Measurements from ENCODE around the gene MCTP1.
"Not testable (repeated sequence)": the region's sequence is repeated elsewhere in the genome, so short reads cannot be mapped to it uniquely, and the experiment has no call there.

Gene MCTP1

DNA sequence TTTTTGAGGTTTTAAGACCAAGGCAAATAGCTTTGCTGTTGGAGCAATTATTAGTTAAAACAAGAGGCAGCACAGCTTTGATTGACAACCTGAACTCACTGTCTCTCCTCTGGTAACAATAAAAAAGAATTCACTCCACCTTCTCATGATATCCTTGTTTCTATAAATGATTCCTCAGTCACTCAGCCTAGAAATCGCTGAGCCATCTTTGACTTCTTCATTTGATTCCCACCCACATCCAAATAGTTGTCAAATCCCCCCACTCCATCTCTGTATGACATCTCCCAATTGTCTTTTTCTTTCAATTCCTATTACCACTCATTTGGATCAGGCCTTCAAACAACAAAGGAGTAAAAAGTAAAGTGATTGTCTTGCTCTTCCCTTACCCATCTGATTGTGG lies 266.4 kb downstream of the MCTP1 start:
- Mint-ChIP-seq H3K9me3 (no peaks in the 10 kb centered on the region), H3K4me3 (no peak overlapping the region), H3K27ac (no peak overlapping the region), H3K36me3 (ENCODE audit: low read depth) (no peaks in the 10 kb centered on the region), H3K4me1 (ENCODE audit: low read depth) (peaks cover 5% of the 10 kb centered on the region), H3K27me3 (peaks cover 3% of the 10 kb centered on the region)
- DNase-seq, result no peak

DNA sequence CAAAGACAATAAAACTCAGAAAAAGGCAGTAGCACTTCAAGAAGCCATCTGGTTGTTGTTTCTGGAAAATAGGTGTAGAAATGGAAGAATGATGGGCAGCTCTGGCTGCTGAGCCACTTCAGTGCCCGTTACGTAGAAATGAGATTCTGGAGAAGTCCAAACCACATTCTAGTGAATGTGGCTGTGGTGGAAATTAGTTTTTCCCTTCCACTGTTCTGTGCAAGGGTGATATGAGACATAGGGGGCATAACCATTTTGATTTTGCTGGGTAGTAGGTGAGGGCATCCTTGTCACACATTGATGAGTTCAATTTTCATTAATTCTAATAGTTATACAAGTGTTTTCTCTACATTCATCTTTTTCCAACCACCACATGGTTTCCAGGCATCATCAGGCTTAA lies 275.1 kb downstream of the MCTP1 start:
- Mint-ChIP-seq H3K4me1 (ENCODE audit: low read depth) (no peaks in the 10 kb centered on the region), H3K27me3 (no peaks in the 10 kb centered on the region), H3K9me3 (no peaks in the 10 kb centered on the region), H3K27ac (no peak overlapping the region), H3K4me3 (no peak overlapping the region), H3K36me3 (ENCODE audit: low read depth) (no peaks in the 10 kb centered on the region)
- DNase-seq, result no peak

DNA sequence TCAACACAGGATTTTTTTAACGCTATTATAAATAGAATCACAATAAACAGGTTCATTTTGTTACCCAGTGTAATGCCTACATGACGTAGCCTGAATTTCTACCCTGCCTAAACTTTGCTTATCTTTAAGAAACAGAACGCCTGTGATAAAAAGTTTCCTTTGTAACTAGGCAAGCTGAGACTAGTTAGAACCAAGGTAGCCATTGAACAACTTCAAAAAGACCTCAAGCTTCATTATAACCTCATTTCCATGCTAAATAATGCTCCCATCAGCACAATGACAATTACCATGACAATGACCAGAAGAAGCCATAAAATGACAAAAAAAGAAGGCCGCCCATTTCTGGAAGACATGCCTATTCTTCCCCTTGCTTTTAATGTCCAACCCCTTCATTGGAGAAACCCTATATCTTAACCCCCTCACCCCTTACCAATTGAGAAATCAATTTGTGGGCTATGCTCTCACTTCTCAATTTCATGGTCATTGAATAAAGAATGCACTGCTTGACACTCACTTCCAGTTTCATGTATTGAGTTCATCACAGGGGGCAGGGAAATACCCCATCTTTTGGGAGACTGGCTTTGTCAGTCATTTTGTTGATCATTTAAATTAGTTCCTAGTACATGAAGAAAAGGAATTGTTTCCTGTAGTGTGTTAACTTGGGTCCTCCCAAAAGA lies 276.8 kb downstream of the MCTP1 start:
- H3K9me3 Mint-ChIP-seq, result peaks cover 9% of the 10 kb centered on the region
- no peaks in the 10 kb centered on the region for H3K27me3 Mint-ChIP-seq

DNA sequence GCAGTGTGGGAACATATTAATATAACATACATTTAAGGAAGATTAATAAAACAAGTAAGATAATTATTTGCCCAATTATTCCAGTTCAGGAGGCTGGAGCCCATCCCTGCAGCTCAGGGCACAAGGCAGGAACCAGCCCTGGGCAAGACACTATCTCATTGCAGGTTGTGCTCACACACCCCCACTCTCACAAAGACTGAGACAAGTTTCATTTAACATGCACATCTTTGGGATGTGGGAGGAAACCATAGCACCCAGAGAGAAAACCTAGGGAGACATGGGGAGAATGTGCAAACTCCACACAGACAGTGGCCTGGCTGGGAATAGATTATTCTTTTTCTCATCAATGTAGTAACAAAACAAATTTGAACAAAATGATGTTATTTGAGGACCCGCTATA lies 279.1 kb downstream of the MCTP1 start:
- no peaks in the 10 kb centered on the region for H3K27me3 Mint-ChIP-seq
- H3K9me3 Mint-ChIP-seq, result peaks cover 9% of the 10 kb centered on the region
- H3K4me3 Mint-ChIP-seq, result no peak overlapping the region
- no peaks in the 10 kb centered on the region for H3K36me3 Mint-ChIP-seq (ENCODE audit: low read depth)
- H3K4me1 Mint-ChIP-seq (ENCODE audit: low read depth), result no peaks in the 10 kb centered on the region
- no peak overlapping the region for H3K27ac Mint-ChIP-seq
- no peak for DNase-seq

More for the DNA sequence above, 276.8 kb downstream of the MCTP1 start:
- Mint-ChIP-seq H3K4me3 (no peak overlapping the region), H3K36me3 (ENCODE audit: low read depth) (no peaks in the 10 kb centered on the region), H3K27ac (no peak overlapping the region), H3K4me1 (ENCODE audit: low read depth) (no peaks in the 10 kb centered on the region)
- no peak for DNase-seq

DNA sequence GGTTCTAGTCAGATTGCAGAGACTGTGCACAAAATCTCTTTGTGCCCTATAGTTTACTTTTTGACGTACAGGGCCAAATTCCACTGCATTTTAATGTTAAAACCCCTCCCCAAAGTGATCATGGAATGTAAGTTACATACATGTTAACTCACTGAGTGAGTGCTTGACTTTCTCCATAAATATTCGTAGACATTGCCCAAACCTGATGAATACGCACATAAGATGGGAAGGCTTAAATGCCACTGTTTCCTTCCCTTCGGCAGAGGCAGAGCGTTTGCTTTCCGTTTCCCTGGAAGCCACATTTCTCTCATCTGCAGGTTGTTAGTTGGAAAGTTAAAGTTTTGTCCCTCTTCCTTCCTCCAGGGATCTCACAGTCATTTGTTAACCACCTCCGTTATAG lies 286.2 kb downstream of the MCTP1 start:
- no peaks in the 10 kb centered on the region for H3K27me3 Mint-ChIP-seq

DNA sequence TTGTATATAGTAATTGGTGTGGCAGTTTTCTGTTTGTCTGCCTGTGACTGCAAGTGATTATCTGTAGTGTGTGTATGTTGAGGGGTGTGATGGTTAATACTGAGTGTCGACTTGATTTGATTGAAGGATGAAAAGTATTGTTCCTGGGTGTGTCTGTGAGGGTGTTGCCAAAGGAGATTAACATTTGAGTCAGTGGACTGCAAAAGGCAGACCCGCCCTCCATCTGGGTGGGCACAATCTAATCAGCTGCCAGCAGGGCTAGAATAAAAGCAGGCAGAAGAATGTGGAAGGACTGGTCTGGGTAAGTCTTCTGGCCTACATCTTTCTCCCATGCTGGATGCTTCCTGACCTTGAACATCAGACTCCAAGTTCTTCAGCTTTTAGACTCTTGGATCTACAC lies 290.4 kb downstream of the MCTP1 start:
- H3K27ac Mint-ChIP-seq; H3K4me3 Mint-ChIP-seq; DNase-seq; H3K27me3 Mint-ChIP-seq; H3K4me1 Mint-ChIP-seq (ENCODE audit: low read depth); H3K36me3 Mint-ChIP-seq (ENCODE audit: low read depth); H3K9me3 Mint-ChIP-seq: not testable (repeated sequence)

More for the DNA sequence above, 286.2 kb downstream of the MCTP1 start:
- Mint-ChIP-seq H3K27ac (no peak overlapping the region), H3K36me3 (ENCODE audit: low read depth) (no peaks in the 10 kb centered on the region), H3K4me1 (ENCODE audit: low read depth) (no peaks in the 10 kb centered on the region), H3K9me3 (peaks cover under 1% of the 10 kb centered on the region), H3K4me3 (no peak overlapping the region)
- no peak for DNase-seq

DNA sequence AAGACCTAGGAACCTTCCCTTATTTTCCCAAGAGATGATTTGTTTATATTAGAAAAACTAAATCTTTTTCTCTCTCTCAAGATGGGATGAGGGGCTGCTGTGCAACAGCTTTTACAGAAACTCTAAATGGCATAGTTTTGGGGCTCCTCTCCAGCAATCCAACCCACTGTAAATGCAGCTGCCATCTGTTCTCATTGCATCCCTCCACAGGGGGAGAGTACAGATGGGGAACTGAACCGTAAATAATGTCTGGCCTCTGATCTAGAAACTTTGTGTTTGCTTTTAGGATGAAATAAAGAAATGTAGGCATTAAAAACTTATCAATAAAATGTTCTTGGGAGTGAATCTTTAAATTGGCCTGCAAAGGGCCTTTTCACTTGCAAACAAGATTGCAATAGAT lies 291.4 kb downstream of the MCTP1 start:
- DNase-seq, result no peak
- H3K9me3 Mint-ChIP-seq, result no peaks in the 10 kb centered on the region
- H3K4me3 Mint-ChIP-seq, result no peak overlapping the region
- H3K4me1 Mint-ChIP-seq (ENCODE audit: low read depth), result no peaks in the 10 kb centered on the region
- H3K27ac Mint-ChIP-seq, result no peak overlapping the region
- no peaks in the 10 kb centered on the region for H3K27me3 Mint-ChIP-seq
- no peaks in the 10 kb centered on the region for H3K36me3 Mint-ChIP-seq (ENCODE audit: low read depth)

DNA sequence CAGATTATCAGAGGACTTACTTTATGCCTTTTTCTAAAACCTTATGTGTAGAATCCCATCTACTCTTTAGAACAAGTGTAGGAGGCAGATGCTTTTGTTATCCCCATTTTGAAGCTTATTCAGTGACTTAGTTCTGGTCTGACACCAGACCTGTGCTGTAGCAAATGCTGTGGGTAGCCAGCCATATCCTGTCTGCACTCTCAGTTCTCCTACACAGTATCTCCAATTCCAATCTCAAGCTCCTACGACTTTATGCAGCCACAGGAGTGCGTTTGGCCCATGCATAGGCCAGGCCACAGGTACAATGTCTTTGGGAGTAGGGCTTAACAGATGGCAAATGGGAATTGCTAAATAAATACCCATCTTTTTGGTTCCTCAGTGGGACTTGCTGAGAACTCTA lies 292.6 kb downstream of the MCTP1 start:
- no peak for DNase-seq
- no peaks in the 10 kb centered on the region for H3K27me3 Mint-ChIP-seq
- no peak overlapping the region for H3K27ac Mint-ChIP-seq
- no peak overlapping the region for H3K4me3 Mint-ChIP-seq
- H3K9me3 Mint-ChIP-seq, result no peaks in the 10 kb centered on the region
- no peaks in the 10 kb centered on the region for H3K36me3 Mint-ChIP-seq (ENCODE audit: low read depth)
- H3K4me1 Mint-ChIP-seq (ENCODE audit: low read depth), result no peaks in the 10 kb centered on the region

DNA sequence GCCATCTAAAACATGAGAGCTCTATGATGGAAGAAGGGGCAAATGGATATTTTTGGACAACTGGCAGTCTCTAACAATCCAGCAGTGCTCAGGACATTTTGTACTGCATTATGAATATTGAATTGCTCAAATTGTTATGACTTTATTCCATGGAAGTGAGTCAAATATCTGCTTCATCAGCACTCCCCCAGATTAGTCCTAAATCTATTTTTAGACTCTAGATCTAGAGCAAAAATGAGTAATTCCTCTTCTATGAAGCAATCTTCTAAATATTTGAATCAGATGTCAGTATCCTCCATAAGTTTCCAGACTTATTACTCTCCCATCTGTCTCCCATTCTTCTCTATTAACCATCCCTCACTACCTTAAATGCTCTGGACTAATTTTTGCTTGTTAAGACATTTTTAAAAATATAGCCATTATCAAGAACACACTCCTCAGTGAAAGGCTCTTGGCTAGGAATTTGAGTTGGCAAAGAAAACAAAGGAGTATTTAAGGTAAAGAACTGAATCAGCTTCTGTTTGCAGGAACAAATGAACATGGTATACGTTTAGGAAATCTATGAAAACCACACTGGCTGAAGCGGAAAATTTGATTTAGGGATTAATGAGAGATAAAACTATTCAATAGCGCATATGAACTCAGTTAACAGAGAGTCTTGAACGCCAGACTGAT lies 300.9 kb downstream of the MCTP1 start:
- Mint-ChIP-seq H3K27ac (no peak overlapping the region), H3K36me3 (ENCODE audit: low read depth) (no peaks in the 10 kb centered on the region), H3K4me1 (ENCODE audit: low read depth) (peaks cover 9% of the 10 kb centered on the region), H3K9me3 (no peaks in the 10 kb centered on the region), H3K27me3 (no peaks in the 10 kb centered on the region), H3K4me3 (no peak overlapping the region)
- no peak for DNase-seq

DNA sequence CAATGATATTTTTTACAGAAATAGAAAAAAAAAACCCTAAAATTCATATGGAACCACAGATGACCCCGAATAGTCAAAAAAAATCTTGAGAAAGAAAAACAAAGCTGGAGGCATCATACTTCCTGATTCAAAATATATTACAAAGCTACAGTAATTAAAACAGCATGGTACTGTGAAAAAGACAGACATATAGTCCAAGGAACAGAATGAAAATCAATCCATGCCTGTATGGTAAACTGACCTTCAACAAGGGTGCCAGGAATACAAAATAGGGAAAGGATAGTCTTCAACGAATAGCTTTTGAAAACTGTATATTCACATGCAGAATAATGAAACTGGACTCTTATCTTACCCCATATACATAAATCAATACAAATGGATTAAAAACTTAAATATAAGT lies 307.5 kb downstream of the MCTP1 start:
- Mint-ChIP-seq H3K4me3 (no peak overlapping the region), H3K27ac (no peak overlapping the region), H3K36me3 (ENCODE audit: low read depth) (no peaks in the 10 kb centered on the region), H3K27me3 (no peaks in the 10 kb centered on the region), H3K9me3 (peaks cover 12% of the 10 kb centered on the region), H3K4me1 (ENCODE audit: low read depth) (no peaks in the 10 kb centered on the region)
- DNase-seq, result no peak

DNA sequence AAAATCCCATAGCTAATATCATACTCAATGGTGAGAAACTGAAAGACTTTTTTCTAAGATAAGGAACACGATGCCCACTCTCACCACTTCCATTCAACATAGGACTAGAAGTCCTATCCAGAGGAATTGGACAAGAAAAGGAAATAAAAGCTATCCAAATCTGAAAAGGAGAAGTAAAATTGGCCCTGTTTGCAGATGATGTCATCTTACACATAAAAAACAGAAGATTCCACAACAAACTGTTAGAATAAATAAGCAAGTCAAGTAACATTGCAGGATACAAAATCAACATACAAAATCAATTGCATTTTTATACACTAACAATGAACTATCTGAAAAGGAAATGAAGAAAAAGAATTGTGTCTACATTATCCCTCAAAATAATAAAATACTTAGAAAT lies 308.0 kb downstream of the MCTP1 start:
- DNase-seq, result no peak
- Mint-ChIP-seq H3K27ac (no peak overlapping the region), H3K4me1 (ENCODE audit: low read depth) (no peaks in the 10 kb centered on the region), H3K4me3 (no peak overlapping the region), H3K27me3 (no peaks in the 10 kb centered on the region), H3K36me3 (ENCODE audit: low read depth) (no peaks in the 10 kb centered on the region), H3K9me3 (peaks cover 12% of the 10 kb centered on the region)

DNA sequence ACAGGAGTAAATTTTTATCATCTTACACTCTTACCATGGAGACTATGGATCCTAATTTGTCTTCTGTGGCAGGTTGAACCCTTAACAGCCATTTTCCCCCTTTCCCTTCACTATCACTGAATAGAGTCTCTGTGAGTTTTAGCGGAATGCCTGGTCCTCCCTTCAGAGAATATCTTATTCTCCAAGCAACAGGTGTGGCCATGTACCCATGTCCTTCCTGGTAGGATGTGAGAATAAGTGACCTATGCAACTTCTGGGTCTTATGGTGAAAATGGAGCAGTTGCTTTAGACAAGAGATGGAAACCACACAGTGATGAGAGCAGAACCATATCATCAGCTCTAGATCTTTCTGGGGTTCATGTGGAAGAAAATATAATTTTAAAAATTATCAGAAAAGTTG lies 312.6 kb downstream of the MCTP1 start:
- no peak for DNase-seq
- H3K4me3 Mint-ChIP-seq, result no peak overlapping the region
- H3K4me1 Mint-ChIP-seq (ENCODE audit: low read depth), result no peaks in the 10 kb centered on the region
- no peak overlapping the region for H3K27ac Mint-ChIP-seq
- H3K9me3 Mint-ChIP-seq, result peaks cover 6% of the 10 kb centered on the region
- H3K36me3 Mint-ChIP-seq (ENCODE audit: low read depth), result no peaks in the 10 kb centered on the region
- no peaks in the 10 kb centered on the region for H3K27me3 Mint-ChIP-seq

DNA sequence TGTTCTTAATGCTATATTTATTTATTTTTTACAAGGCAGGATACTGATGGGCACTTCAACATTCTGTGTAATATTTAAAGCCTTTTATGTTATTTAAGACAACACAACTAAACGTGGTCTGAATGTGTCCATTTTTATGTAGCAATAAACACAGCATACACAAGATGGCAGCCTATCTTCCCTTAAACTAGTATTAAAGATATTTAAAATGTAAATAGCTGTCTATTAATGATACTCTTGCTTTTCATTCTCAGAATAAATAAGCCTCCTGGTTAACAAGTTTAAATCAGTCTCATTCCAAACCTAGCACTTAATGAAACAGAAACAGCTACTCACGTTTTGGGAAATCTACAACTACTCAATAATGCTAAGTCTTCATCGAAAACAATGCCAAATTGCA lies 315.7 kb downstream of the MCTP1 start:
- H3K4me3 Mint-ChIP-seq, result no peak overlapping the region
- no peak overlapping the region for H3K27ac Mint-ChIP-seq
- no peaks in the 10 kb centered on the region for H3K9me3 Mint-ChIP-seq
- no peak for DNase-seq
- H3K27me3 Mint-ChIP-seq, result no peaks in the 10 kb centered on the region
- no peaks in the 10 kb centered on the region for H3K4me1 Mint-ChIP-seq (ENCODE audit: low read depth)
- H3K36me3 Mint-ChIP-seq (ENCODE audit: low read depth), result no peaks in the 10 kb centered on the region

DNA sequence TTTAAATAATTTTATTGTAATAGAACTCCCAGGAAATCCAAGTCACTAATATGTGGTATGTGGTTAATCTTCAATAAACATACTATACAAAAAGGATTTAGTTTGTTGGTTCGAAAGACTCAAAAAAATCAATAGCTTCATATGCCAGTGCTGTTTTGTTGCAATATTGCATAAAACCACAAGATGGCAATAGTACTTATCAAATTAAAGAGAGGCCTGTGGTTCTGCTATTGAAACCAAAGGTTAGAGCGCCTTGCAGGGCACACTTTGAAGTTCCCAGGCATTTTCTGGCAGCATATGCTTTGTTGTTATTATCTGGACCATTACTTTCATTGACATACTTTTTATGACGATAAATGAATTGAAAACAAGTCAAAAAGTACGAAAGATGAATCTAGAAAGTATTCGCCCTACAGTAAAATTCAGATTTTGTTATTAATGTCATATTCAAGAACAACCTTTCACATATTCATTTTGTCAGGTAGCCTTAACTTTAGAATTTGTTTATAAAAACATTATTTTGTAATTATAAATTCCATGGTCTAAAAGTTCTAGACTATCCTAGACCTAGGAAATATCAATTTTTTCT lies 316.3 kb downstream of the MCTP1 start:
- Mint-ChIP-seq H3K4me3 (no peak overlapping the region), H3K9me3 (no peaks in the 10 kb centered on the region), H3K27ac (no peak overlapping the region), H3K4me1 (ENCODE audit: low read depth) (no peaks in the 10 kb centered on the region), H3K27me3 (no peaks in the 10 kb centered on the region), H3K36me3 (ENCODE audit: low read depth) (no peaks in the 10 kb centered on the region)
- DNase-seq, result no peak

DNA sequence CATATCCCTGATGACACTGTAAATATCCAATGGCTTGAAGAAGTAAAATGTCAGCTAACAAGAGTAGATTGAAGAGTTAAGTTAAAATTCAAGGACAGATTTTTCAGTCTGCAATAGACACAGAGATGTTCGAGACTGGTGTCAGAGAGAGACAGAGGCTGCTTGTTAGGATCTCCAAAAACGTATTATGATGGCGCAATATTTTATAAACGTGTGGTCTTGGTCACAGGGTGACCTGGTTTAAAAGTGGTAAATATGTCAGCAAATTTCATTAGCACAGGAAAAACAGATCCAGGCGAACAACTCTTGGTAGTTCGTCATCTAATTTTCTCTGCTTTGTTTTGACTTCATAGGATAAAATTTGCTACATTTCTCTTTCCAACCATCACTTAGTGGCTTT lies 317.4 kb downstream of the MCTP1 start:
- Mint-ChIP-seq H3K36me3 (ENCODE audit: low read depth) (no peaks in the 10 kb centered on the region), H3K4me3 (no peak overlapping the region), H3K9me3 (no peaks in the 10 kb centered on the region), H3K27me3 (no peaks in the 10 kb centered on the region), H3K4me1 (ENCODE audit: low read depth) (no peaks in the 10 kb centered on the region), H3K27ac (no peak overlapping the region)
- DNase-seq, result no peak
